Colon (tissue), 2 donors: Measurements from ENCODE around the gene RGS9BP.
"Not testable (repeated sequence)": the region's sequence is repeated elsewhere in the genome, so short reads cannot be mapped to it uniquely, and the experiment has no call there.

Source experiments
- FAIRE-seq: peaks from 2 replicates; lab custom pipeline; 2012; peaks lifted over from hg19 to GRCh38; lab: Jason Lieb, UNC
- donor health status: control.
- donor health status: control.

RGS9BP gene

GRCh38 chr19:32675720-32676185 lies at the start of gene RGS9BP:
RGS9BP (plus strand) TSS chr19:32675848; CDS start chr19:32676264, 416 bp downstream.
- FAIRE-seq: no peak

- FAIRE-seq: no peak
Measured at GRCh38 chr19:32626969-32627368, 48.7 kb upstream of the RGS9BP start.

DNA sequence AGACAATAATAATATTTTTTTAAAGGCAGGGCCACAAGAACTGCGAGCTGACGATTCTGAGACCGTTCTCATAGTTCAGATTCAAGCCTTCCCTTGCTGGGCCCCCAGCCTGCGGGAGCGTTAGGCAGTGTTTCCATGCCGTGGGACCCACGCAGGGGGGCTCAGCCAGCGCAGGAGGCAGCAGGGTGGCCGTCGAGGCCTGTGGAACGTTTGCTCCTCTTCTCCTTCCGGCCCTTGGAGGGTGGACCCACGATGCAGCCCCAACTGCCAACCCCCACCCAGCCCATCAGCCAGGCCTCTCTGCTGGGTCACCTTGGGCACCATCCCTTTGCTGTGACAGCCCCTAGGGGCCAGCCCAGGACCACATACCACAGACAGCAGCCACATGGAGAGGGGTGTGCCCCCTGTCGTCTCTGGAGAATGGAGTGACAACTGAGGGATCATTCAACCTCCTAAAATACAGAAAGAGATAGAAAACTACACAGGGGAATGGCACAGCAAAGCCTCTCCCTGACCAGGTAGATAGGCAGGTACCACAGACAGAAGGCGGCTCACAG lies 47.9 kb upstream of the RGS9BP start:
- FAIRE-seq: no peak

DNA sequence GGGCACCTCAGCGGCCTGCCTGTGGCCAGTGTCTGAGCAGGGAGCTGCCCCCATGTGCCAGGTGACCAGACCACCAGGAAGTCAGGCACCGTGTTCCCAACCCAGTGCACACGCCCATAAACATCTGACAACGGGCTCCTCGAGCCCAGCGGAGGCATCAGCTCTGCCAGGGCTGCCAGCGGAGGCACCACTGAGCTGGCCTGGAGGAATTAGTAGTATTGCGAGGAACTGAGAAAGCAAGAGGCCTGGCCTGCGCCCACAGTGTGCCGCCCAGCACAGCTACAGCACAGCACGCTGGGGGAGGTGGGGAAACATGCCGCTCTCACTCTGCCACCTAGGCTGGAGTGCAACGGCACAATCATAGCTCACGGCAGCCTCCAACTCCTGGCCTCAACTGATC lies 45.3 kb upstream of the RGS9BP start:
- no peak for FAIRE-seq

GRCh38 chr19:32631381-32631780 lies 44.3 kb upstream of the RGS9BP start:
- no peak for FAIRE-seq

DNA sequence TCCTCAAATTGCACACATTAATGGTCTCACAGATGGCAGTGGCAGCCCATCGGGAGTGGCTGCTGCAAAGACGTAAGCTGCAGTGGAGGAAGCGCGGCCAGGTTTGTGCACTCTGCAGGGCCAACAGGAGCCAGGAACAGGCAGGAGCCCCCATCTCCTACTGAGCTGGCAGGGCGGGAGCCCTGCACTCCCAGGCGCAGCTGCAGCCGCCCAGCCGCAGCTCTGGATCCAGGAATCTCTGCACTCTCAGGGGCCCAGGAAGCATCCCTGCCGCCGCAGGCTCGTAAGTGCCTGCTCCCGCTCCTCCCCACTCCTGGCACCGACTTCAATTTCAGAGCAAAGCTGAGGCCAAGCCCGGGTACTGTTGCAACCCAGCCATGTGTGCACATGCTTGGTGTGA lies 38.2 kb upstream of the RGS9BP start:
- no peak for FAIRE-seq

GRCh38 chr19:32638625-32639024 lies 37.0 kb upstream of the RGS9BP start:
- no peak for FAIRE-seq

- FAIRE-seq: no peak
Measured at GRCh38 chr19:32642771-32643170, 32.9 kb upstream of the RGS9BP start.

DNA sequence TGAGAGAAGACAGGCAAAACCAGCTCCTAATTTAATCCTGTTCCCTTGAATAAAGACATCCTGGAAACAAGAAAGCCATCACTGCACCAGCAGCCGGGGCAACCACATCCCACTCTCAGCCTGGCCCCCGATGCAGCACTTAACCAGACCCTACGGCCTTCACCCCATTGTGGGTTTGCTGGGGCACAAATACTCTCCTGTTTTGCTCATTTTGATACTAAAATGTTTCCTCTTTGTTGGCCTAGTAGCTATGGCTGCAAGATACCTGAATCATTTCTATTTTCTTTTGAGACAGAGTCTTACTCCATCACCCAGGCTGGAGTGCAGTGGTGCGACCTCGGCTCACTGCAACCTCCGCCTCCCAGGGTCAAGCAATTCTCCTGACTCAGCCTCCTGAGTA lies 29.1 kb upstream of the RGS9BP start:
- FAIRE-seq: no peak

DNA sequence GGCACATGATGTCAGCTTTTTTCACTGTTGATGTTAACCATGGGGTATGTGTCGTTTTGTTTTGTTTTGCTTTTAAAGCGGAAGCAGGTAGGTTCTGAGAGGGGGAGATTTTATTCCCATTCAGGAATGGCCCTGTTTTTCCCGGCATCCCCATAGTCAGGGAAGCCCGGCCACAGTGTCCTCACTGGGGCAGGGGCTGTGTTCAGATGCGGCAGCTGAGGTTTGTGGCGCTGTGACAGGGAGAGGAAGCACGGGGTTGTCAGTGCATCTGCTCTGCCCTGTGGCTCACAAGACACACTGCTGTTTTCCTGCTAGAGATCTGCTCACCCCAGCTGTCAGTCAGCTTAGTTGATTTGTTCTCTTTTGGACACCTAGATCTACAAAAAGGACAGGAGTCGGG lies 28.3 kb upstream of the RGS9BP start:
- FAIRE-seq: no peak

DNA sequence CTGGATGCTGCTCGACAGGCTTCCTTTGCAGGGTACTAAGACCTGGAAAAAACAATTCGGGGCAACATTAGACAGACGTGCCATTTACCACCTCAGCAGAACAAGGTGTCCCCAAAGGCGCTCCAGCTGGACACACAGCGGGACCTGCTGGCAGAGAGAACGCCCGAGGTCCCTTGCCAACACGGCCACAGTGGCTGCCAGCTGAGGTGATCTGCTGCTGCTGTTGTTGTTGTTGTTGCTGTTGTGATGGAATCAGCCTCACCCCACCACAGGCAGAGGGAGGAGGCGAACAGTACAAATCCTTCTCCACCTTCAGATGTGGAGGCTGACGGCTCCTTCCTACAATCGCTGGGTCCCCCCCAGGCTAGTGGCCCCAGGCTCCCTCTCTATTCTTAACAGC lies 25.9 kb upstream of the RGS9BP start:
- FAIRE-seq: no peak

GRCh38 chr19:32650671-32651070 lies 25.0 kb upstream of the RGS9BP start:
- FAIRE-seq: no peak

GRCh38 chr19:32651729-32652140 lies 23.9 kb upstream of the RGS9BP start:
- FAIRE-seq: no peak

DNA sequence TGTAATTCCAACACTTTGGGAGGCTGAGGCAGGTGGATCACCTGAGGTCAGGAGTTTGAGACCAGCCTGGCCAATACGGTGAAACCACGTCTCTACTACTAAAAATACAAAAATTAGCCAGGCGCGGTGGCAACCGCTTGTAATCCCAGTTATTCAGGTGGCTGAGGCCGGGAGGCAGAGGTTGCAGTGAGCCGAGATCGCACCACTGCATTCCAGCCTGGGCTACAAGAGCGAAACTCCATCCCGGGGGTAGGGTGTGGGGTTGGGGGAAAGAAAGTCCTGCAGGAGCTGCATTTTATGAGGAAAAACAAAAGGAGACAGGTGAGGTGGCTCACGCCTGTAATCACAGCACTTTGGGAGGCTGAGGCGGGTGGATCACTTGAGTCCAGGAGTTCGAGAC lies 23.3 kb upstream of the RGS9BP start:
- FAIRE-seq: not testable (repeated sequence)

GRCh38 chr19:32652894-32653598 lies 22.6 kb upstream of the RGS9BP start:
- FAIRE-seq: no peak

DNA sequence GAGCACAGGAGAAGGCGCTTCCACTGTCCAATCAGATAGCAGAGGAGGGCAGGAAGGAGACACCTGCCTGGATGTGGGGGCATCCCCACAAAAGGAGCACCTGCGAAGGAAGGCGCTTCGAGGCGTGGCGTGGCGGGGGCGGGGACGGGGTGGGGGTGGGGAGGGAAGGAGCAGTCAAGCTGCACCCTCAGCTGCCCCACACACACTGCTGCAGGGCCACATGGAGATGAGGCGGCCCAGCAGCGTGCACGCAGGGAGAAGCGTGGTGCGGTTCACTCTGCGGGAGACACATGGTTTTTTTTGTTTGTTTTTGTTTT lies 22.1 kb upstream of the RGS9BP start:
- no peak for FAIRE-seq

DNA sequence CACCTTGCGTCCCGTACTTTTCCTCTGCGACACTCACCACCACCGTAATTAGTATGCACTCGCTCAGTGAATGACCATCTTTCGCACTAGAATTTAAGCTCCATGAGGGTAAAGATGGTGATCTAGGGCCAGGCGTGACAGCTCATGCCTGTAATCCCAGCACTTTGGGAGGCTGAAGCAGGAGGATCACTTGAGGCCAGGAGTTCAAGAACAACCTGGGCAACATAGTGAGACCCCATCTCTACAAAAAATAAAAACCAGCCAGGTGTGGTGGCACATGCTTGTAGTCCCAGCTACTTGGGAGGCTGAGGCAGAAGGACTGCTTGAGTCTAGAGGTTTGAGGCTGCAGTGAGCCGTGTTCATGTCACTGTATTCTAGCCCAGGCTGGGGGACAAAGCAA lies 19.3 kb upstream of the RGS9BP start:
- FAIRE-seq: not testable (repeated sequence)

GRCh38 chr19:32658075-32658474 lies 17.6 kb upstream of the RGS9BP start:
- FAIRE-seq: no peak

DNA sequence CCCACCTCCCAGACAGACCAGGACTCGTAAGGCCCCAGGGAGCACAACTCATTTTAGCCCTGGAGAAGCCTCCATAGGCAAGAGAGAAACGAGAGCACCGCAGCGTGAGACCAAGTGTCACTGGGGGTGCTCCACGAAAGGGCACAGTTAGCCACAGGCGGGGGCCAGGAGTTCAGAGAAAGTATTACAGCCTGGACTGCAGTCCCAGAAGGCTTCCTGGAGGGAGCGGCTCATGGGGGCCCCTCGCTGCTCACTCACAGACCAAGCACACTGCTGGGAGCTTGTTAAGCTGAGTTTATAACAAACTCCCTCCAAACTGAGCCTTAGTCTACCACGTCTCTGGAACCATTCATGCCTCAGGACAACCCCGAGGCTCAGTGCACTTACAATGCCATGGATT lies 17.1 kb upstream of the RGS9BP start:
- FAIRE-seq: no peak

GRCh38 chr19:32661318-32661717 lies 14.3 kb upstream of the RGS9BP start:
- no peak for FAIRE-seq

DNA sequence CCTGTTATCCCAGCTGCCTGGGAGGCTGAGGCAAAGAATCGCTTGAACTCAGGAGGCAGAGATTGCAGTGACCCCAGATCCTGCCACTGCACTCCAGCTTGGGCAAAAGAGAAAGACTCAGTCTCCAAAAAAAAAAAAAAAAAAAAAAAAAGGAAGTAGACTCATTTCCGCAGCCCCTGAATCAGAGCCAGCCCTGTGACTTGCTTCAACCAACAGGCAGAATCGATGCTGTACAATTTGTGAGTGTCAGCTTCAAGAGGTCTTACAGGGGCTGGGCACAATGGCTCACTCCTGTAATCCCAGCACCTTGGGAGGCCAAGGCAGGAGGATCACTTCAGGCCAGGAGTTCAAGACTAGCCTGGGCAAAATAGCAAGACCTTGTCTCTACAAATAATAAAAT lies 13.5 kb upstream of the RGS9BP start:
- no peak for FAIRE-seq

DNA sequence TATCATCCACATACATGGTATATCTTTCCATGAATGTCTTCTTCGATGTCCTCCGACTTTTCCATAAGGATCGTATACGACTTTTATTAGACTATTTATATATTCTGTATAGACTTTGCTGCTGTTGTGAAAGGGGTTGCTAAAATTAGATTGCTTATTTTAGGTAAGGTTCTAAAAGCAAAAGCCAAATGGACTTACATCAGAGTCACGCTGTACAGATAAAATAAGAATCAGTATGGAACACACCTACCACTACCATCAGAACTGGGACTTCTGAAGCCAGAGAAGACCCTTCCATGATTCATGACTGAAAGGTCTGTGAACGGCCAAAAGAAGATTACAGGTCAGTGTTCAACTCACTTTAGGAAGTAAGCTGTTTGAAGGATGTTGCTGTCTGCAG lies 9.6 kb upstream of the RGS9BP start:
- no peak for FAIRE-seq

GRCh38 chr19:32669310-32669709 lies 6.3 kb upstream of the RGS9BP start:
- no peak for FAIRE-seq

GRCh38 chr19:32671883-32672593 lies 3.6 kb upstream of the RGS9BP start:
- FAIRE-seq: no peak
